Measurements from ENCODE around the gene ARHGEF4. TPM values are rescaled to one million over a fixed set of nuclear protein-coding genes. Genes with fewer than 3 reads are reported as not detected.

ARHGEF4 gene
- total RNA-seq, 1 experiment from 2014 or later: 20.0 TPM

GRCh38 chr2:131048641-131049040 is 211.9 kb downstream of the ARHGEF4 start:
- no TSS peak for BruUV-seq (replicated peaks)
- intact Hi-C loops (cut with micrococcal nuclease; ENCODE audit: unreplicated experiment): no loop called here
- Histone ChIP-seq H3K9me3 (ENCODE audit: insufficient read depth, low read depth) (no peaks in the 10 kb centered on the region), H3K9me2 (ENCODE audit: insufficient read depth) (no peaks in the 10 kb centered on the region), H3K79me2 (ENCODE audit: low read depth) (no peaks in the 10 kb centered on the region; the same call in 1 of the 2 replicates), H3K27ac (no peak overlapping the region), H3K4me3 (no peak overlapping the region), H4K20me1 (ENCODE audit: insufficient read depth) (peaks cover 30% of the 10 kb centered on the region; the same call in 1 of the 2 replicates), H3K27me3 (ENCODE audit: insufficient read depth, low read depth) (no peaks in the 10 kb centered on the region), H3K4me1 (replicated peaks; ENCODE audit: insufficient read depth) (no peaks in the 10 kb centered on the region), H3F3A (ENCODE audit: insufficient read depth, low read depth) (0 out of 2 replicates have a peak, but pooled peaks cover 4% of the 10 kb centered on the region), H3K4me2 (no peak overlapping the region), H3K36me3 (ENCODE audit: low read depth) (peaks cover 18% of the 10 kb centered on the region), H2AFZ (no peak overlapping the region)
- TF ChIP-seq CTCF (conservative IDR thresholded peaks at IDR 0.05) (no peak), EZH2 (IDR thresholded peaks at IDR 0.05; ENCODE audit: low read depth) (no peak)
- DNase-seq: no peak
- ChIA-PET CTCF (no interaction called here), POLR2A (ENCODE audit: unreplicated experiment) (no interaction called here)

GRCh38 chr2:131049150-131049718 is 212.5 kb downstream of the ARHGEF4 start:
- intact Hi-C loops (cut with micrococcal nuclease; ENCODE audit: unreplicated experiment): no loop called here
- Histone ChIP-seq H3K79me2 (ENCODE audit: low read depth) (no peaks in the 10 kb centered on the region; the same call in 1 of the 2 replicates), H3K9me3 (ENCODE audit: insufficient read depth, low read depth) (no peaks in the 10 kb centered on the region), H3K27me3 (ENCODE audit: insufficient read depth, low read depth) (no peaks in the 10 kb centered on the region), H2AFZ (no peak overlapping the region), H3K4me2 (no peak overlapping the region), H3K27ac (no peak overlapping the region), H3K36me3 (ENCODE audit: low read depth) (peaks cover 18% of the 10 kb centered on the region), H3K4me3 (no peak overlapping the region), H3K9me2 (ENCODE audit: insufficient read depth) (no peaks in the 10 kb centered on the region), H3F3A (ENCODE audit: insufficient read depth, low read depth) (0 out of 2 replicates have a peak, but pooled peaks cover 4% of the 10 kb centered on the region), H4K20me1 (ENCODE audit: insufficient read depth) (peaks cover 32% of the 10 kb centered on the region), H3K4me1 (replicated peaks; ENCODE audit: insufficient read depth) (no peaks in the 10 kb centered on the region)
- CTCF ChIA-PET: no interaction called here
- TF ChIP-seq EZH2 (IDR thresholded peaks at IDR 0.05; ENCODE audit: low read depth) (no peak), CTCF (conservative IDR thresholded peaks at IDR 0.05) (no peak)
- no peak for DNase-seq
- no TSS peak for BruUV-seq (replicated peaks)
- POLR2A ChIA-PET (ENCODE audit: unreplicated experiment): no interaction called here

GRCh38 chr2:131050896-131051295 is 214.2 kb downstream of the ARHGEF4 start:
- Histone ChIP-seq H3K27ac (no peak overlapping the region), H3K27me3 (ENCODE audit: insufficient read depth, low read depth) (no peaks in the 10 kb centered on the region), H3K36me3 (ENCODE audit: low read depth) (peaks cover 18% of the 10 kb centered on the region), H4K20me1 (ENCODE audit: insufficient read depth) (peaks cover 43% of the 10 kb centered on the region), H3K9me3 (ENCODE audit: insufficient read depth, low read depth) (no peaks in the 10 kb centered on the region), H3K4me3 (no peak overlapping the region), H3K79me2 (ENCODE audit: low read depth) (peaks cover 3% of the 10 kb centered on the region; the same call in 1 of the 2 replicates), H3K9me2 (ENCODE audit: insufficient read depth) (no peaks in the 10 kb centered on the region), H3F3A (ENCODE audit: insufficient read depth, low read depth) (0 out of 2 replicates have a peak, but pooled peaks cover 4% of the 10 kb centered on the region), H3K4me1 (replicated peaks; ENCODE audit: insufficient read depth) (no peaks in the 10 kb centered on the region), H3K4me2 (no peak overlapping the region), H2AFZ (no peak overlapping the region)
- ChIA-PET POLR2A (ENCODE audit: unreplicated experiment) (no interaction called here), CTCF (no interaction called here)
- intact Hi-C loops (cut with micrococcal nuclease; ENCODE audit: unreplicated experiment): no loop called here
- TF ChIP-seq EZH2 (IDR thresholded peaks at IDR 0.05; ENCODE audit: low read depth) (no peak), CTCF (conservative IDR thresholded peaks at IDR 0.05) (no peak)
- no peak for DNase-seq
- TSS peak; percentile 11 for BruUV-seq (replicated peaks)
